Kidney (tissue), 14 donors: Measurements from ENCODE around the gene DFFA. TPM values are rescaled to one million over a fixed set of nuclear protein-coding genes. Genes with fewer than 3 reads are reported as not detected.

Experiments
- DNase-seq, 5 donors: peaks; one replicate each; pipeline ENCODE4 v3.0.0-alpha.2; 2013 to 2020
- FAIRE-seq: peaks from 2 replicates; lab custom pipeline; 2012; peaks lifted over from hg19 to GRCh38; lab: Jason Lieb, UNC
- H3K27ac ChIP-seq, 2 donors: one replicate each; pipeline ENCODE4 v1.7.0; 2013; ENCODE audit warnings: low read depth in 2 of 2, low read length in 2 of 2, inconsistent platforms in 1 of 2
- H3K27me3 ChIP-seq: one replicate; pipeline ENCODE4 v1.7.1; 2013; ENCODE audit warnings: low read length, inconsistent platforms; ENCODE audit not compliant: control insufficient read depth, insufficient read depth
- H3K36me3 ChIP-seq, 3 donors: one replicate each; pipeline versions ENCODE4 v1.7.0 to v1.7.1; 2013; ENCODE audit warnings: low read length in 3 of 3, control low read depth in 1 of 3, inconsistent platforms in 1 of 3; ENCODE audit not compliant: insufficient read depth in 3 of 3, control insufficient read depth in 2 of 3
- H3K4me1 ChIP-seq, 3 donors: one replicate each; pipeline versions ENCODE4 v1.7.0 to v1.7.1; 2013; ENCODE audit warnings: low read length in 3 of 3, inconsistent platforms in 1 of 3, low read depth in 1 of 3; ENCODE audit not compliant: control insufficient read depth in 2 of 3, insufficient read depth in 2 of 3
- H3K4me3 ChIP-seq, 3 donors: one replicate each; pipeline versions ENCODE4 v1.7.0 to v1.8.1; 2013; ENCODE audit warnings: low read length in 3 of 3, control low read depth in 1 of 3, inconsistent platforms in 1 of 3
- H3K9ac ChIP-seq, 3 donors: one replicate each; pipeline versions ENCODE4 v1.7.0 to v1.7.1; 2013; ENCODE audit warnings: low read length in 3 of 3, control low read depth in 1 of 3, inconsistent platforms in 1 of 3
- H3K9me3 ChIP-seq, 3 donors: one replicate each; pipeline versions ENCODE4 v1.7.0 to v1.7.1; 2013; ENCODE audit warnings: low read length in 3 of 3, control low read depth in 1 of 3, inconsistent platforms in 1 of 3; ENCODE audit not compliant: control insufficient read depth in 2 of 3, insufficient read depth in 1 of 3
- intact Hi-C: fragments of 100-400 bp; cut with DNase I; formaldehyde crosslinking; loops from one replicate; pipeline ENCODE4 v1.11.1; 2022
- polyA plus RNA-seq: library from polyadenylated mRNA; stranded (reverse); fragments of 350-450 nt; fragmentation: Illumina TruSeq; extraction: RNeasy Lipid Tissue Mini Kit (QIAGEN cat#74804); gene quantifications from one replicate; pipeline ENCODE4 v1.2.3, GENCODE V29; 2014; ENCODE audit warnings: low read depth, low replicate concordance; ENCODE audit not compliant: insufficient read depth
- total RNA-seq: library from RNA; stranded (reverse); fragmentation: NEBNext Ultra II Directional; extraction: Animal tissue kit (Norgen Biotek cat#: 25700); gene quantifications from one replicate; pipeline ENCODE4 v1.2.1, GENCODE V29; 2021
- TF ChIP-seq, protein P1 (sequence below): IDR thresholded peaks from 3 replicates; pipeline ENCODE4 v1.5.1; 2012; ENCODE audit warnings: mild to moderate bottlenecking, moderate library complexity, borderline replicate concordance; ENCODE audit not compliant: insufficient read depth; ENCODE audit errors: extremely low read depth
- donor health status: control.
- donor health status: control.
- donor health status: control.
- donor health status: control.
- donor health status: control.
- donor health status: DM: yes; HTN: yes; CAD: no.
- donor health status: Normal renal cell carcinoma (clear cell type).

The DFFA gene
- total and polyA plus RNA-seq, 2 donors from 2014 or later, result 27.2 to 33.4 TPM

DNA sequence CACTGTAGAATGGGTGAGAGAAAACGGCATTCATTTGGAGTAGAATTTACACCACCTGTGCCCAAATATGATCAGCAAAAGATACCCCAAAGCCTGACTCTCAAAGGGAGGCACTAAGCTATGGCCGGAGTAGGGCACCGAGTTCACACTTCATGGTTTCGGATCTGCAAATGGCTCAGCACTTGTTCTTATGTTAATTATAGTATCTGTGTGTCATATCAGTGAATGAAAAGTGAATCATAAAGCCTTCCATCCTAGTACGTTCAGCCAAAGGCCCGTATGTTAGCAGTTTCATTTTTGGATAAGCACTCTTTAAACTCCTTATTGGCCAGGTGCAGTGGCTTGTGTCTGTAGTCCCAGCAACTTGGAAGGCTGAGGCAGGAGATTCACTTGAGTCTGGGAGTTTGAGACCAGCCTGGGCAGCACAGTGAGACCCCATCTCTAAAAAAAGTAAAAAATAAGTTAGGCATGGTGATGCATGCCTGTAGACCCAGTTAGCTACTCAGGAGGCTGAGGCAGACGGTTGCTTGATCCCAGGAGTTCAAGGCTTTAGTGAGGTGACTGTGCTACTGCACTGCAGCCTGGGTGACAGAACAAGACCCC, 27.4 kb downstream of the DFFA start:
- intact Hi-C loops, result no loop called here
- H3K9ac ChIP-seq, result no peak overlapping the region
- no peaks in the 10 kb centered on the region for H3K4me1 ChIP-seq
- no peak overlapping the region for H3K27ac ChIP-seq
- DNase-seq, result no peak
- no peak overlapping the region for H3K4me3 ChIP-seq
- FAIRE-seq, result no peak
- TF ChIP-seq, protein P1, sequence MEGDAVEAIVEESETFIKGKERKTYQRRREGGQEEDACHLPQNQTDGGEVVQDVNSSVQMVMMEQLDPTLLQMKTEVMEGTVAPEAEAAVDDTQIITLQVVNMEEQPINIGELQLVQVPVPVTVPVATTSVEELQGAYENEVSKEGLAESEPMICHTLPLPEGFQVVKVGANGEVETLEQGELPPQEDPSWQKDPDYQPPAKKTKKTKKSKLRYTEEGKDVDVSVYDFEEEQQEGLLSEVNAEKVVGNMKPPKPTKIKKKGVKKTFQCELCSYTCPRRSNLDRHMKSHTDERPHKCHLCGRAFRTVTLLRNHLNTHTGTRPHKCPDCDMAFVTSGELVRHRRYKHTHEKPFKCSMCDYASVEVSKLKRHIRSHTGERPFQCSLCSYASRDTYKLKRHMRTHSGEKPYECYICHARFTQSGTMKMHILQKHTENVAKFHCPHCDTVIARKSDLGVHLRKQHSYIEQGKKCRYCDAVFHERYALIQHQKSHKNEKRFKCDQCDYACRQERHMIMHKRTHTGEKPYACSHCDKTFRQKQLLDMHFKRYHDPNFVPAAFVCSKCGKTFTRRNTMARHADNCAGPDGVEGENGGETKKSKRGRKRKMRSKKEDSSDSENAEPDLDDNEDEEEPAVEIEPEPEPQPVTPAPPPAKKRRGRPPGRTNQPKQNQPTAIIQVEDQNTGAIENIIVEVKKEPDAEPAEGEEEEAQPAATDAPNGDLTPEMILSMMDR, result no peak
- H3K27me3 ChIP-seq, result no peaks in the 10 kb centered on the region
- peaks cover 0 to 14% (median 0%) of the 10 kb centered on the region in 3 donors for H3K36me3 ChIP-seq
- no peaks in the 10 kb centered on the region for H3K9me3 ChIP-seq

DNA sequence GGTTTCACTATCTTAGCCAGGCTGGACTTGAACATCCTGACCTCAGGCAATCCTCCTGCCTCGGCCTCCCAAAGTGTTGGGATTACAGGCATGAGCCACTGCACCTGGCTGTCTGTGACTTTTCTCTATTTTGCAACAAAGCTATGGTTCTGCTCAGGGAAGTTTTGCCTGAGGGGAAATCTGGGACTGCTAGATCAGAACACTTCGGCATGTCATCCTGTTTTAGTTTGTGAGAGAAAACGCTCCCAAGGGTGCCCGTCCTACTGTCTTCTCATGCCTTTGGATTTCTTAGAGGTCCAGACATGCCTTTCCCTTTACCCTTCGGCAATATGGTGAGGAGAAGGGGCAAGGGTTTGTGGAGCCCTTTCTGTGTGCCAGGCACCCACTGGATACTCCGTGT, 28.1 kb downstream of the DFFA start:
- TF ChIP-seq, protein P1, result no peak
- H3K27ac ChIP-seq, result no peak overlapping the region
- intact Hi-C loops, result no loop called here
- no peak overlapping the region for H3K4me3 ChIP-seq
- no peak for DNase-seq
- H3K9me3 ChIP-seq, result no peaks in the 10 kb centered on the region
- no peak overlapping the region for H3K9ac ChIP-seq
- no peak for FAIRE-seq
- no peaks in the 10 kb centered on the region for H3K4me1 ChIP-seq
- peaks cover 0 to 14% (median 0%) of the 10 kb centered on the region in 3 donors for H3K36me3 ChIP-seq
- no peaks in the 10 kb centered on the region for H3K27me3 ChIP-seq

DNA sequence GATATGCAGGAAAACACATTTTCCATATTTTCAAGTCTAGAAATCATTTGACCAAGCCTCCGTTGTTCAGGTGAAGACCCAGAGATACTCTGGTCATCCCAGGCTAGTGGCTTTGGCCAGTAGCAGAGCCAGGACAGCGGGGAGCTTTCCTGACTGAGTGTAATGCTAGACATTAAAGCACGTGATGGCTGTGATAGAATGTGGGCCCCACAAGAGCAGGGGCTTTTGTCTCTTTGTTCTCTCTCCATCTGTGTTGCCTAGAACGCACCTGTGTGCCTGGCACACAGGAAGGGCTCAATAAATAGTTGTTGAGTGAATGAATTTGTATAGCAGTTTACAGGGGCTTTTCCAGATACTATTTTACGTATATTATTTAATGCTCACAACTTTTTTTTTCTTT, 31.5 kb downstream of the DFFA start:
- FAIRE-seq (no peak), DNase-seq (no peak)
- H3K27ac ChIP-seq, result no peak overlapping the region
- H3K9ac ChIP-seq, result no peak overlapping the region
- H3K4me1 ChIP-seq, result no peaks in the 10 kb centered on the region
- TF ChIP-seq, protein P1, result no peak
- H3K9me3 ChIP-seq, result no peaks in the 10 kb centered on the region
- no peak overlapping the region for H3K4me3 ChIP-seq
- intact Hi-C loops, result no loop called here
- no peaks in the 10 kb centered on the region for H3K27me3 ChIP-seq
- H3K36me3 ChIP-seq, result peaks cover 0 to 14% (median 0%) of the 10 kb centered on the region in 3 donors

DNA sequence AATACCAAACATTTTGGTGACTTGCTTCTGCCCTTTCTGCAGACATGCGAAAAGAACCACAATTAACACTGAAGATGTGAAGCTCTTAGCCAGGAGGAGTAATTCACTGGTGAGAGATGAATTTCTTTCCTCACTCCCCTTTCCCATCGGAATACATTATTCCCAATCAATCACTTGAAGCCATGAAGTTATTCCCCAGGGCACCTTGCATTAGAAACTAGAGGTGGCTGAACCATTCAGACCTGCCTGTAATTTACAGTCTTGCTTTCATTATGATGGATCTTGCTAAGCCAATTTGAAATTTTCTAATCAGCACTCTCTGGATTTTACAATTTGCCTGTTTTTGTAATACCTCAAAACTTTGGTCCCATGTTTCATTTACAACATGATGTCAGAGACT, 32.0 kb downstream of the DFFA start:
- no peak for FAIRE-seq
- no peaks in the 10 kb centered on the region for H3K4me1 ChIP-seq
- H3K9ac ChIP-seq, result no peak overlapping the region
- DNase-seq, result no peak
- no peak overlapping the region for H3K4me3 ChIP-seq
- no peaks in the 10 kb centered on the region for H3K9me3 ChIP-seq
- H3K36me3 ChIP-seq, result peaks cover 0 to 14% (median 0%) of the 10 kb centered on the region in 3 donors
- no peaks in the 10 kb centered on the region for H3K27me3 ChIP-seq
- intact Hi-C loops, result no loop called here
- no peak overlapping the region for H3K27ac ChIP-seq
- TF ChIP-seq, protein P1, result no peak
